HEK293 (cell line): ENCODE results near the gene YWHAG.

ENCODE experiments used
- SCRT1 ChIP-seq: fragments of 450-650 bp; formaldehyde crosslinking; IDR thresholded peaks from 2 replicates; pipeline ENCODE4 v1.5.1; 2016; ENCODE audit warnings: missing biosample characterization, missing genetic modification characterization, borderline replicate concordance
- ZNF121 ChIP-seq: fragments of 450-650 bp; formaldehyde crosslinking; IDR thresholded peaks from 2 replicates; pipeline ENCODE4 v1.5.1; 2016; ENCODE audit warnings: missing biosample characterization, missing genetic modification characterization
- ZNF274 ChIP-seq, 2 experiments: fragments of 200-500 bp in 1 of 2; fragments of 450-650 bp in 1 of 2; sonication (Bioruptor generic) in 1 of 2; formaldehyde crosslinking in 1 of 2; IDR thresholded peaks; 2 replicates each; pipeline versions ENCODE4 v1.5.1 to v1.6.1; 2014 to 2016; ENCODE audit warnings: borderline replicate concordance in 1 of 2, inconsistent platforms in 1 of 2, low read length in 1 of 2, missing biosample characterization in 1 of 2, missing genetic modification characterization in 1 of 2
- ZNF501 ChIP-seq: fragments of 450-650 bp; formaldehyde crosslinking; IDR thresholded peaks from 2 replicates; pipeline ENCODE4 v1.5.1; 2016; ENCODE audit warnings: missing biosample characterization, missing genetic modification characterization
- TF ChIP-seq, protein P1 (sequence below): fragments of 450-650 bp; formaldehyde crosslinking; IDR thresholded peaks from 2 replicates; pipeline ENCODE4 v1.5.1; 2016; ENCODE audit warnings: missing biosample characterization, missing genetic modification characterization

- TF ChIP-seq ZNF501 (no peak), ZNF274 (IDR thresholded peaks at IDR 0.05; ENCODE audit: low read length) (no peak), ZNF274 (tag by site-specific recombination; IDR thresholded peaks at IDR 0.05; ENCODE audit: borderline replicate concordance) (no peak), SCRT1 (tag by site-specific recombination) (no peak), ZNF121 (tag by site-specific recombination) (no peak)
- TF ChIP-seq, protein P1, sequence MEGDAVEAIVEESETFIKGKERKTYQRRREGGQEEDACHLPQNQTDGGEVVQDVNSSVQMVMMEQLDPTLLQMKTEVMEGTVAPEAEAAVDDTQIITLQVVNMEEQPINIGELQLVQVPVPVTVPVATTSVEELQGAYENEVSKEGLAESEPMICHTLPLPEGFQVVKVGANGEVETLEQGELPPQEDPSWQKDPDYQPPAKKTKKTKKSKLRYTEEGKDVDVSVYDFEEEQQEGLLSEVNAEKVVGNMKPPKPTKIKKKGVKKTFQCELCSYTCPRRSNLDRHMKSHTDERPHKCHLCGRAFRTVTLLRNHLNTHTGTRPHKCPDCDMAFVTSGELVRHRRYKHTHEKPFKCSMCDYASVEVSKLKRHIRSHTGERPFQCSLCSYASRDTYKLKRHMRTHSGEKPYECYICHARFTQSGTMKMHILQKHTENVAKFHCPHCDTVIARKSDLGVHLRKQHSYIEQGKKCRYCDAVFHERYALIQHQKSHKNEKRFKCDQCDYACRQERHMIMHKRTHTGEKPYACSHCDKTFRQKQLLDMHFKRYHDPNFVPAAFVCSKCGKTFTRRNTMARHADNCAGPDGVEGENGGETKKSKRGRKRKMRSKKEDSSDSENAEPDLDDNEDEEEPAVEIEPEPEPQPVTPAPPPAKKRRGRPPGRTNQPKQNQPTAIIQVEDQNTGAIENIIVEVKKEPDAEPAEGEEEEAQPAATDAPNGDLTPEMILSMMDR (tag by site-specific recombination), result no peak
These were observed 29.3 kb downstream of the YWHAG start for GRCh38 chr7:76329479-76329878.
